HG03571 (cell line): Measurements from ENCODE around the gene RAP1B.

ENCODE experiments used
- ATAC-seq: cut with Tn5 transposase; IDR thresholded peaks from one replicate; pipeline ENCODE4 v1.9.1; 2021; ENCODE audit not compliant: unreplicated experiment

Gene RAP1B

DNA sequence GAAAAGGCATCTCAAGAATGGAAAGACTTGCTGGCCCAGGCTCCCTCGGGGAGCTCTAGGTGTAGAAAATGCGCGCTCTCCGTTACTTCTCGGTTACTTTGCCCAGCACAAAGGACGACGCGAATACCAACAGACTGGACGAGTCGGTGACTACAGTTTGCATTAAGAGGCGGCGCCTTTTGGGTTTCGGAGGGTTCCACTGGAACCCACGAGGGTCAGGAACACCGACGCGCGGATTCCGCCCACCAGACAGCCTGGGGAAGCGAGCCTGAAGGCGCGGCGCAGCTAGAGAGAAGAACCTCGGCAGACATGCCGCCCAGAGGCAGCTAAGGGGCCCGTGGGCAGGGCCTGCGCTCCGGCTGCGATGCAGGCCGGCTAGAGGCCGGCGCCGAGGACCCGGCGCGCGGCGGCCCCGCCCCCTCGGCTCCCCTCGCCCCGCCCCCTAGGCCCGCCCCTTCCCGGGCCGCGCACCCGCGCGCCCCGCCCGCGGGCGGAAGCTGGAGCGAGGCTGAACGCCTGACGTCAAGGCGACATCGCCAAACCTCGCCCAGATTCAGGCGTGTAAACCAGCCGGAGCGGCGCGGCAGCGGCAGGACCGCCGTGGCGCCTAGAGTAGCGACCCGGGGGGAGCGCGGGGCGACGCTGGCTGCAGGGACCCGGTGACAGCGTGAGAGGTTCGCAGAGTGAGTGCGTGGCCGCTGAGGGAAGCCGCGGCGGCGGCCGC, at the start of gene RAP1B:
Gene RAP1B, plus strand, starts transcription at position 530 of the 724 bp plus-strand sequence. CDS start 37,826 bp downstream, outside the sequence.
- peak; percentile 87 for ATAC-seq

GRCh38 chr12:68561830-68562229, 48.9 kb upstream of the RAP1B start:
- no peak for ATAC-seq

- ATAC-seq, result no peak
These were observed 46.5 kb upstream of the RAP1B start for GRCh38 chr12:68564166-68564565.

DNA sequence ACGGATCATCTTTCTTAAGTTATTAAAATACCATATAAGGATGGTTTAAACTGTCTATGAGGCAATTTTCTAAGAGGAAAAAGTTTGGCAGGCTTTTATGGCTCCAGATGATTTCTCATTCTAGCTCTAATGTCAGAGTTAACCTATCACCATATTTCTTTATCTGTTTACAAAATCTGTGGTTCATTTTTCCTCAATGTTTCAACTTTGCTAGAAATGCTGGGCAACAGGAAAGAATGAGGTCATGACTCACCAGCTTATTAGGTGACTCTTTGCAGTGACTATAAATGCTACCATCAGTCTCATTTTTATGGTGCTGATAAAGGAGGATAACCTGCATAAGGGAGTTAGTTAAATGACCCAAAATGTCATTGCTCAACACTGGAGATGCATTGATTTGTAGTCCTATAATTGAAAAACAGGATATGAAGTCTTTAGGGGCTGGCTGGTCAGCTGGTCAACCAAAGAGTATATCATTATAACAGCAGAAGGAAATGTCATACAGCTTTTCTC, 45.3 kb upstream of the RAP1B start:
- no peak for ATAC-seq

GRCh38 chr12:68568922-68569569, 41.7 kb upstream of the RAP1B start:
- no peak for ATAC-seq

DNA sequence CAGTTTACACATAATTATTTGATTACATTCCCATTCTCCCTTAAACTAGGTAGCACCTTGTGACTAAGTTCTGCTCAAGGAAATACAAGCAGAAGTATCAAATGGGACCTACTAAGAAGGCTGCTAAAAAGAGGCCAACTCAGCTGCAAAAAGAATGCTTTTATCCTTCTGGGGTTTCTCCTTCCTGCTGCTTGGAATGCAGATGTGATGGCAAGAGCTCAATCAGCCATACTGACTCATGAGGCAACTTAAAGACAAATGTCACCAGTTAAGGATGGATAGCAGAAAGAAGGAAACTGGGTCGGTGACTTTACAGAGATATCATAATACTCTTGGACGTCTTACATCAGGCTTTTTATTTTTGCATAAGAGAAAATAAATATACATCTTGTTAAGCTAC, 38.0 kb upstream of the RAP1B start:
- ATAC-seq, result no peak

DNA sequence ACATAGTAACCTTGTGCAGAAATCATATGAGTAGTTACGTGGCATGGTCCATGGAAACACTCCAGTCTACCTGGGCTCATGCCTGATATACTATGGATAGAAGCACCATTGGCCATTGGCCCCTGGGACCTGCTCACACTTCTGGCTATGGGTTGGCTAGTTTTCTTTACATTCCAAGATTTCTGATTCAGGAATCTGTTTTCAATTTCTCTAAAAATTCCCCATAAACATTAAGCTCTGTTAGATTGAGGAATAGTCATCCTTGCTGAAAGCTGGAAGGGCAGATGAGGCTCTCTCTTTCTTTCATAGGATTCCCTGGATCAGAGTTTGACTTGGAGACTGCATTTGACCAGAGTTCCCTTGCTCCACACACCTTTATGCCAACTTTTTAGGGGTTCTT, 37.3 kb upstream of the RAP1B start:
- no peak for ATAC-seq

- no peak for ATAC-seq
These were observed 32.8 kb upstream of the RAP1B start for GRCh38 chr12:68577949-68578348.

DNA sequence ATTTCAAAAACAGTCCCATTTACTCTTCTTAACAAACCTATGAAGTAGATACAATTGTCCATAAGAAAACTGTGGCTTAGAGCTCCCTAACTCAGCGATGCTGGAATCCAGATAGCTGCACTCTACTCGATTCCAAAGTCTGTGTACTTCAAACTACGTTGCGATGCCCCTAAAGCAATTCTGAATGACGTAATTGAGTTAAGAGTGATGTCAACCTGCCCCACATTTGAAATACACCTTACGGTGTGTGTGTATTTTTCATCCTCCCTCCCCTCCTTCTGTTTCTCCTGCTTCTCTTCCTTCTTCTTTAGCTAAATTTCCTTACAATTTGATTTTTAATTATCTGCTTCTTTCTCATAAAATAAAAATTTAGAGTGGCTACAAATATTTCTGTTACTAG, 31.9 kb upstream of the RAP1B start:
- ATAC-seq, result no peak

DNA sequence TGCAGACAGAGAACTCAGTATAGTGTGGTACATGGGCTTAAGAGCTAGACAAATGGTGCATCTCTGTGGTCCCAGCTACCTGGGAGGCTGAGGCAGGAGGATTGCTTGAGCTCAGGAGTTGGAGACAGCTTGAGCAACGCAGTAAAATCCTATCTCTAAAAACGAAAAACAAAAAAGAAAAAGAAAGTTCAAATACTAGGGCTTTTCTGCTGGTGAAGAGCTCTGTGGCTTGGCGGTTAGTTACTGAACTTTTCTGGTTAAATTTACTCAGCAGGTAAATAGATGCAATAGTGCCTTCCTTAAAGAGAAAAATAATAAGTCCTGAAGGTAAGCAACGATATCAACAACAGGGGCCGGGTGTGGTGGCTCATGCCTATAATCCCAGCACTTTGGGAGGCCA, 31.4 kb upstream of the RAP1B start:
- ATAC-seq, result no peak

GRCh38 chr12:68580911-68581310, 29.8 kb upstream of the RAP1B start:
- no peak for ATAC-seq

GRCh38 chr12:68581926-68582325, 28.8 kb upstream of the RAP1B start:
- ATAC-seq, result no peak

DNA sequence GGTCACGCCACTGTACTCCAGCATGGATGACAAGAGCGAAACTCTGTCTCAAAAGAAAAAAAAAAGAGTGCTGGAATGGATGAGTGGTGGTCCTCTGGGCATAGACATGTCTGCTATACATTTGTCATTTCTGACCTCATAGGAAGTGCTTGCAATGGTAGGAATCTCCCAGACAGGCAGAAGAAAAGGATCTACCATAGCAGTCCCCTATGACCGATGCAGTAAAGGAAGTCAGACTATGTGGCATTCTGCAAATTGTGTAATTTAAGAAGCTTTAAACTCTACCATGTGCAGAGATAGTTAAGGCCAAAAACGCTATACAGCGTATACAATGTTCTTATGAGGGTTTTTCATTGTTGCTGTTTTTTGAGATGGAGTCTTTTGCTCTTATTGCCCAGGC, 24.7 kb upstream of the RAP1B start:
- ATAC-seq, result no peak

GRCh38 chr12:68587448-68587873, 23.2 kb upstream of the RAP1B start:
- ATAC-seq, result peak; percentile 74

DNA sequence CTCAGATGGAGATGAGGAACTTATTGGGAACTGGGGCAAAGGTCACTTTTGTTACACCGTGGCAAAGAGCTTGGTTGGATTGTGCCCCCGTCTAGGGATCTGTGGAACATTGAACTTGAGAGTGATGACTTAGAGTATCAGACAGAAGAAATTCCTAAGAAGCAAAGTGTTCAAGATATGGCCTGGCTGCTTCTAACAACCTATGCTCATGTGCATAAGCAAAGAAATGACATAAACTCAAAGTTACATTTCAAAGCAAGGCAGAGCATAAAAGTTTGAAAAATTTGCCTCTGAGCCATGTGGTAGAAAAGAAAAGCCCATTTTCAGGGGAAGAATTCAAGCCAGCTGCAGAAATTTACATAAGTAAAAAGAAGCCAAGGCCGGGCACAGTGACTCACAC, 21.5 kb upstream of the RAP1B start:
- ATAC-seq, result no peak

DNA sequence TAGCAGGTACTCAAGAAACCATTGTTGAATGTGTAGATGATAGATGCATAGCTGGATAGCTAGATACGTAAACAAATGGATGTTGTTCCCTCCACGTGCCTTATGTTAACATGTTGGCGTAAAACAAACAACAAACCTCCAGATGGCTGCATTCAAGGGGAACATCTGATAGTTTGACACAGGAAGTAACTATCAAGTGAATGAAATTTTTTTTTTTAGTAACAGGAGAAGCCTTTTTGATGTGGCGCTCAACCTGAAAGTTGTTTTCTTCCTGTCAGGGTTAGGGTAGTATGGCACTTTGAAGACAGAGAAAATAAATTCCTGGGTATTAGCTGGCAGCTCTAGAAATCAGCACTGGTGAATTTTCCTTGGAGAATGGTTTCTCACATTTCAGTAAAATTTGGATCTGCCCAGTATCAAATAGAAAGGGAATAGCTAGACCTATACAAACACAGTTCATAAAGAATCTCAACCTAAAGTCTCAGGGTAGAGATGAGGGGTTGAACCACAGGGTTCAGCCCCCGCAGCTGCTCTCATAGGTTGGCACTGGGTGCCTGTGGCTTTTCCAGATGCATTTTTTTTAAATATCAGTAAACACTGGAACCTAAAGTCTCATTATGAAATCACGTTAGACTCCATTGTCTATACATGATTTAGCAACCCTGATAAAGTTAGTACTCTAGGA, 18.8 kb upstream of the RAP1B start:
- ATAC-seq, result no peak

GRCh38 chr12:68595241-68595640, 15.5 kb upstream of the RAP1B start:
- no peak for ATAC-seq

DNA sequence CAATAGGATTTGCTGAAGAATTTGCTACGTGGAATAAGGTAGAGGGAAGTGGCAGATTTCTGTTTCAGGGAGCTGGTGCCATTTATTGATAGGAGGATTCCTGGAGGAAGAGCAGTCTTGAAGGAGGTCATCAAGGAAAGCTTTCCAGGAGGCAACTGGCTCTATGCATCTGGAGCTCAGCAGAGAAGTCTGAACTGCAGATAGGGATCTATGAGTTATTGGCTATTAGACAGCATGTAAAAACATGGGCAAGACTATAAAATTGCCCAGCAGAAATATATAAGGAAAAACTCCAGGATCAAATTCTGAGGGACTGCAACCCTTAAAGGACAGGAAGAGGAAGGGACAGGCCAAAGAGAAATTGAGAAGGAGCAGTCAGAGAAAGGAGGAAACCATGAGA, 8.9 kb upstream of the RAP1B start:
- ATAC-seq, result no peak

- ATAC-seq, result no peak
These were observed 8.0 kb upstream of the RAP1B start for GRCh38 chr12:68602720-68603119.

DNA sequence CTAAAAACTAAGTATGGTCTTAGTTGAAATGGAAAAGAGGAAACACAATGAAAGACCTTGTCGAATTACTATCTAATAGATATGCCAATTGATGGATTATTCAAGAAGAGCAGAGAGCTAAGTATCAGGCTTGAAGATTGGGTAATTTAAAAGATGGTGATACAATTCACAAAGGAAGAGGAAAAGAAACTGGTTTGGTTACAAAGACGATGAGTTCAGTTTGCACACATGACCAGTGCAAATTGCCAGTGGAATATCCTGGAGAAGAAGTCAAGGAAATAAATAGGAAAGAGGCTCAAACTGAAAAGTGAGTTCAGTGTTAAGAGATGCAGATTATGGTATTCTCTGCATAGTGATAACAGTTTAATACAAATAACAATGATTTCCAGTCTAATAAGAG, 2.5 kb upstream of the RAP1B start:
- ATAC-seq, result no peak

GRCh38 chr12:68609998-68610369, 715 bp upstream of the RAP1B start:
- no peak for ATAC-seq
